GM18873 (cell line): ENCODE results near the gene TARM1.
"Not testable (repeated sequence)": the region's sequence is repeated elsewhere in the genome, so short reads cannot be mapped to it uniquely, and the experiment has no call there.

ENCODE experiments used
- ATAC-seq: cut with Tn5 transposase; IDR thresholded peaks from one replicate; pipeline ENCODE4 v1.9.1; 2021; ENCODE audit warnings: mild to moderate bottlenecking, moderate library complexity, moderate number of reproducible peaks; ENCODE audit not compliant: unreplicated experiment, low FRiP score

The TARM1 gene

GRCh38 chr19:54036542-54036941 lies 44.6 kb downstream of the TARM1 start:
- ATAC-seq, result not testable (repeated sequence)

GRCh38 chr19:54035215-54036178 lies 45.7 kb downstream of the TARM1 start:
- no peak for ATAC-seq

GRCh38 chr19:54030895-54031586 lies 50.1 kb downstream of the TARM1 start:
- ATAC-seq, result no peak

- ATAC-seq, result no peak
These were observed 51.2 kb downstream of the TARM1 start for GRCh38 chr19:54029930-54030490.

GRCh38 chr19:54029301-54029700 lies 51.9 kb downstream of the TARM1 start:
- no peak for ATAC-seq

GRCh38 chr19:54026656-54027055 lies 54.5 kb downstream of the TARM1 start:
- no peak for ATAC-seq

GRCh38 chr19:54024660-54025059 lies 56.5 kb downstream of the TARM1 start:
- ATAC-seq, result no peak

GRCh38 chr19:54023191-54023590 lies 58.0 kb downstream of the TARM1 start:
- ATAC-seq, result no peak

- no peak for ATAC-seq
These were observed 59.2 kb downstream of the TARM1 start for GRCh38 chr19:54021932-54022331.

- no peak for ATAC-seq
These were observed 59.8 kb downstream of the TARM1 start for GRCh38 chr19:54021363-54021762.
